Keratinocyte (primary cell): ENCODE data around the gene CEMIP2.
"Not testable (repeated sequence)": the region's sequence is repeated elsewhere in the genome, so short reads cannot be mapped to it uniquely, and the experiment has no call there.

ENCODE experiments used
- EZH2 ChIP-seq: IDR thresholded peaks from one replicate; pipeline ENCODE4 v1.6.1; 2012; ENCODE audit warnings: inconsistent platforms, mild to moderate bottlenecking, low read length, moderate library complexity
- TF ChIP-seq, protein P1 (sequence below), 3 experiments: IDR thresholded peaks in 1 of 3; conservative IDR thresholded peaks in 1 of 3; optimal IDR thresholded peaks in 1 of 3; 2 replicates in 2 of 3; 3 replicates in 1 of 3; pipeline versions ENCODE3 to v1.5.1; 2011; ENCODE audit warnings: low read length in 3 of 3, mild to moderate bottlenecking in 3 of 3, moderate library complexity in 2 of 3, control low read depth in 1 of 3, inconsistent platforms in 1 of 3; ENCODE audit not compliant: insufficient read depth in 2 of 3; ENCODE audit errors: extremely low read depth in 1 of 3

- TF ChIP-seq, protein P1, sequence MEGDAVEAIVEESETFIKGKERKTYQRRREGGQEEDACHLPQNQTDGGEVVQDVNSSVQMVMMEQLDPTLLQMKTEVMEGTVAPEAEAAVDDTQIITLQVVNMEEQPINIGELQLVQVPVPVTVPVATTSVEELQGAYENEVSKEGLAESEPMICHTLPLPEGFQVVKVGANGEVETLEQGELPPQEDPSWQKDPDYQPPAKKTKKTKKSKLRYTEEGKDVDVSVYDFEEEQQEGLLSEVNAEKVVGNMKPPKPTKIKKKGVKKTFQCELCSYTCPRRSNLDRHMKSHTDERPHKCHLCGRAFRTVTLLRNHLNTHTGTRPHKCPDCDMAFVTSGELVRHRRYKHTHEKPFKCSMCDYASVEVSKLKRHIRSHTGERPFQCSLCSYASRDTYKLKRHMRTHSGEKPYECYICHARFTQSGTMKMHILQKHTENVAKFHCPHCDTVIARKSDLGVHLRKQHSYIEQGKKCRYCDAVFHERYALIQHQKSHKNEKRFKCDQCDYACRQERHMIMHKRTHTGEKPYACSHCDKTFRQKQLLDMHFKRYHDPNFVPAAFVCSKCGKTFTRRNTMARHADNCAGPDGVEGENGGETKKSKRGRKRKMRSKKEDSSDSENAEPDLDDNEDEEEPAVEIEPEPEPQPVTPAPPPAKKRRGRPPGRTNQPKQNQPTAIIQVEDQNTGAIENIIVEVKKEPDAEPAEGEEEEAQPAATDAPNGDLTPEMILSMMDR (optimal IDR thresholded peaks at IDR 0.05 in 1 of 3, IDR thresholded peaks at IDR 0.05 in 1 of 3, conservative IDR thresholded peaks at IDR 0.05 in 1 of 3; ENCODE audit: extremely low read depth in 1 of 3, insufficient read depth in 2 of 3, low read length in 3 of 3) = not testable (repeated sequence)
- TF ChIP-seq EZH2 = not testable (repeated sequence)
Observed at GRCh38 chr9:71657276-71657675, 111.0 kb downstream of the CEMIP2 start.
